ENCODE measurements around the gene PPM1H.

GRCh38 chr12:62976110-62976662 lies 41.2 kb upstream of the PPM1H start:
- TF ChIP-seq CTCF (conservative IDR thresholded peaks at IDR 0.05; ENCODE audit: low read depth, low read length), result no peak
- TF ChIP-seq EZH2 (IDR thresholded peaks at IDR 0.05; ENCODE audit: borderline replicate concordance, low read depth, low read length, poor library complexity, severe bottlenecking), result no peak

Measured in A673 (cell line).